Activated CD4-positive, alpha-beta T cell treated with anti-CD3 and anti-CD28 coated beads, Interleukin-2, amount 10 ng/mL, durations not matched to agents 24 days and 14 days (primary cell): ENCODE results near the gene SLC22A3. TPM values are rescaled to one million over a fixed set of nuclear protein-coding genes. Genes with fewer than 3 reads are reported as not detected.
"Not testable (repeated sequence)": the region's sequence is repeated elsewhere in the genome, so short reads cannot be mapped to it uniquely, and the experiment has no call there.

Experiments used
- DNase-seq: peaks from one replicate; pipeline ENCODE4 v3.0.0; 2022
- H3K27ac Mint-ChIP-seq: one replicate; pipeline ENCODE4 v1.8.0; 2022; ENCODE audit warnings: mild to moderate bottlenecking, mixed read lengths
- H3K27me3 Mint-ChIP-seq: one replicate; pipeline ENCODE4 v1.8.0; 2022; ENCODE audit warnings: mixed read lengths
- H3K36me3 Mint-ChIP-seq: one replicate; pipeline ENCODE4 v1.8.0; 2022; ENCODE audit warnings: low read depth, mild to moderate bottlenecking, mixed read lengths
- H3K4me1 Mint-ChIP-seq: one replicate; pipeline ENCODE4 v1.8.0; 2021; ENCODE audit warnings: mixed read lengths
- H3K4me3 Mint-ChIP-seq: one replicate; pipeline ENCODE4 v1.8.0; 2022; ENCODE audit warnings: mild to moderate bottlenecking, moderate library complexity, mixed read lengths
- H3K9me3 Mint-ChIP-seq: one replicate; pipeline ENCODE4 v1.8.0; 2021; ENCODE audit warnings: mixed read lengths
- intact Hi-C: fragments of 100-400 bp; cut with micrococcal nuclease; formaldehyde crosslinking; loops from one replicate; pipeline ENCODE4 v1.15.1; 2023
- total RNA-seq: library from RNA; stranded (reverse); gene quantifications from 2 replicates; pipeline ENCODE4 v1.2.3, GENCODE V29; 2022

The SLC22A3 gene
- total RNA-seq, 1 donor from 2014 or later, result not detected

GRCh38 chr6:160439751-160440150 is 91.6 kb downstream of the SLC22A3 start:
- Mint-ChIP-seq H3K27me3 (peaks cover 48% of the 10 kb centered on the region), H3K9me3 (no peaks in the 10 kb centered on the region), H3K4me3 (no peak overlapping the region), H3K27ac (no peak overlapping the region), H3K4me1 (peaks cover 6% of the 10 kb centered on the region), H3K36me3 (no peaks in the 10 kb centered on the region)
- intact Hi-C loops, result no loop called here
- DNase-seq, result no peak

GRCh38 chr6:160442151-160442550 is 94.0 kb downstream of the SLC22A3 start:
- Mint-ChIP-seq H3K4me1 (peaks cover 2% of the 10 kb centered on the region), H3K27me3 (peaks cover 34% of the 10 kb centered on the region), H3K36me3 (no peaks in the 10 kb centered on the region), H3K4me3 (no peak overlapping the region), H3K27ac (no peak overlapping the region), H3K9me3 (no peaks in the 10 kb centered on the region)
- intact Hi-C loops, result no loop called here
- no peak for DNase-seq

GRCh38 chr6:160445130-160445529 is 97.0 kb downstream of the SLC22A3 start:
- Mint-ChIP-seq H3K4me3 (no peak overlapping the region), H3K27me3 (peaks cover 35% of the 10 kb centered on the region), H3K36me3 (no peaks in the 10 kb centered on the region), H3K27ac (no peak overlapping the region), H3K4me1 (peaks cover 3% of the 10 kb centered on the region), H3K9me3 (no peaks in the 10 kb centered on the region)
- peak; percentile 25 for DNase-seq
- intact Hi-C loops, result no loop called here

- DNase-seq, result no peak
- H3K36me3 Mint-ChIP-seq, result no peaks in the 10 kb centered on the region
- peaks cover 38% of the 10 kb centered on the region for H3K27me3 Mint-ChIP-seq
- H3K9me3 Mint-ChIP-seq, result no peaks in the 10 kb centered on the region
- H3K27ac Mint-ChIP-seq, result no peak overlapping the region
- H3K4me3 Mint-ChIP-seq, result no peak overlapping the region
- intact Hi-C loops, result no loop called here
- H3K4me1 Mint-ChIP-seq, result peaks cover 3% of the 10 kb centered on the region
Measured at GRCh38 chr6:160447350-160447749, 99.2 kb downstream of the SLC22A3 start.

GRCh38 chr6:160449787-160450186 is 101.6 kb downstream of the SLC22A3 start:
- H3K27ac Mint-ChIP-seq, H3K4me3 Mint-ChIP-seq, intact Hi-C loops, H3K9me3 Mint-ChIP-seq, H3K4me1 Mint-ChIP-seq, H3K36me3 Mint-ChIP-seq, DNase-seq: not testable (repeated sequence)
- peaks cover 47% of the 10 kb centered on the region for H3K27me3 Mint-ChIP-seq

GRCh38 chr6:160450849-160451248 is 102.7 kb downstream of the SLC22A3 start:
- DNase-seq, result no peak
- Mint-ChIP-seq H3K9me3 (no peaks in the 10 kb centered on the region), H3K4me3 (no peak overlapping the region), H3K27ac (no peak overlapping the region), H3K4me1 (peaks cover 2% of the 10 kb centered on the region), H3K36me3 (no peaks in the 10 kb centered on the region), H3K27me3 (peaks cover 50% of the 10 kb centered on the region)
- intact Hi-C loops, result no loop called here

GRCh38 chr6:160454303-160454702 is 106.1 kb downstream of the SLC22A3 start:
- Mint-ChIP-seq H3K4me1 (peaks cover 16% of the 10 kb centered on the region), H3K27me3 (peaks cover 45% of the 10 kb centered on the region), H3K36me3 (no peaks in the 10 kb centered on the region), H3K9me3 (peaks cover 4% of the 10 kb centered on the region), H3K4me3 (no peak overlapping the region), H3K27ac (no peak overlapping the region)
- no peak for DNase-seq
- intact Hi-C loops, result no loop called here

GRCh38 chr6:160455081-160455480 is 106.9 kb downstream of the SLC22A3 start:
- Mint-ChIP-seq H3K4me3 (no peak overlapping the region), H3K9me3 (peaks cover 4% of the 10 kb centered on the region), H3K36me3 (no peaks in the 10 kb centered on the region), H3K27ac (no peak overlapping the region), H3K4me1 (peaks cover 21% of the 10 kb centered on the region), H3K27me3 (peaks cover 46% of the 10 kb centered on the region)
- DNase-seq, result no peak
- intact Hi-C loops, result loop anchor here (5.0 kb wide), 1 partner anchor 593 kb away; no protein-coding TSS in a partner anchor

GRCh38 chr6:160455541-160456213 is 107.5 kb downstream of the SLC22A3 start:
- Mint-ChIP-seq H3K27me3 (peaks cover 43% of the 10 kb centered on the region), H3K4me3 (no peak overlapping the region), H3K27ac (no peak overlapping the region), H3K36me3 (no peaks in the 10 kb centered on the region), H3K9me3 (peaks cover 4% of the 10 kb centered on the region), H3K4me1 (peaks cover 26% of the 10 kb centered on the region)
- intact Hi-C loops, result loop anchor here (1.0 to 5.0 kb wide), 3 partner anchors 80 to 593 kb away; no protein-coding TSS in a partner anchor
- DNase-seq, result peak; percentile 92

- H3K27me3 Mint-ChIP-seq, result peaks cover 39% of the 10 kb centered on the region
- H3K27ac Mint-ChIP-seq, result no peak overlapping the region
- intact Hi-C loops, result loop anchor here (1.0 to 5.0 kb wide), 3 partner anchors 79 to 594 kb away; no protein-coding TSS in a partner anchor
- peaks cover 30% of the 10 kb centered on the region for H3K4me1 Mint-ChIP-seq
- no peak overlapping the region for H3K4me3 Mint-ChIP-seq
- DNase-seq, result no peak
- H3K9me3 Mint-ChIP-seq, result peaks cover 4% of the 10 kb centered on the region
- peaks cover 2% of the 10 kb centered on the region for H3K36me3 Mint-ChIP-seq
Measured at GRCh38 chr6:160456214-160456546, 108.0 kb downstream of the SLC22A3 start.

- peaks cover 41% of the 10 kb centered on the region for H3K4me1 Mint-ChIP-seq
- no peak overlapping the region for H3K4me3 Mint-ChIP-seq
- peaks cover 2% of the 10 kb centered on the region for H3K36me3 Mint-ChIP-seq
- DNase-seq, result no peak
- H3K9me3 Mint-ChIP-seq, result peaks cover 8% of the 10 kb centered on the region
- intact Hi-C loops, result loop anchor here (5.0 kb wide), 1 partner anchor 596 kb away; no protein-coding TSS in a partner anchor
- H3K27ac Mint-ChIP-seq, result no peak overlapping the region
- H3K27me3 Mint-ChIP-seq, result peaks cover 33% of the 10 kb centered on the region
Measured at GRCh38 chr6:160457823-160458222, 109.6 kb downstream of the SLC22A3 start.

- Mint-ChIP-seq H3K36me3 (peaks cover 9% of the 10 kb centered on the region), H3K4me1 (peaks cover 55% of the 10 kb centered on the region), H3K27ac (no peak overlapping the region), H3K9me3 (peaks cover 15% of the 10 kb centered on the region), H3K27me3 (peaks cover 23% of the 10 kb centered on the region), H3K4me3 (peak overlapping the region; percentile 30)
- peak; percentile 69 for DNase-seq
- intact Hi-C loops, result loop anchor here (1.0 to 5.0 kb wide), 5 partner anchors 39 to 769 kb away; partner anchors contain the start of gene SOD2
Measured at GRCh38 chr6:160461641-160462040, 113.5 kb downstream of the SLC22A3 start.

GRCh38 chr6:160462116-160462515 is 113.9 kb downstream of the SLC22A3 start:
- Mint-ChIP-seq H3K27ac (no peak overlapping the region), H3K4me1 (peaks cover 58% of the 10 kb centered on the region), H3K36me3 (peaks cover 12% of the 10 kb centered on the region), H3K4me3 (peak overlapping the region; percentile 72), H3K27me3 (peaks cover 26% of the 10 kb centered on the region), H3K9me3 (peaks cover 15% of the 10 kb centered on the region)
- intact Hi-C loops, result loop anchor here (1.0 to 5.0 kb wide), 5 partner anchors 38 to 769 kb away; partner anchors contain the start of gene SOD2
- DNase-seq, result no peak

- peak overlapping the region; percentile 72 for H3K4me3 Mint-ChIP-seq
- intact Hi-C loops, result loop anchor here (1.0 to 5.0 kb wide), 5 partner anchors 38 to 770 kb away; partner anchors contain the start of gene SOD2
- H3K9me3 Mint-ChIP-seq, result peaks cover 15% of the 10 kb centered on the region
- peaks cover 12% of the 10 kb centered on the region for H3K36me3 Mint-ChIP-seq
- H3K27me3 Mint-ChIP-seq, result peaks cover 27% of the 10 kb centered on the region
- DNase-seq, result peak; percentile 94
- peaks cover 56% of the 10 kb centered on the region for H3K4me1 Mint-ChIP-seq
- peak overlapping the region; percentile 74 for H3K27ac Mint-ChIP-seq
Measured at GRCh38 chr6:160462551-160463109, 114.5 kb downstream of the SLC22A3 start.
